Anterior cingulate cortex (tissue), 58 donors: ENCODE results near the gene SLC22A12.
"Not testable (repeated sequence)": the region's sequence is repeated elsewhere in the genome, so short reads cannot be mapped to it uniquely, and the experiment has no call there.

Source experiments
- DNase-seq, 58 donors: peaks; one replicate each; lab custom pipeline; 2025; lab: John Stamatoyannopoulos, UW

SLC22A12 gene

DNA sequence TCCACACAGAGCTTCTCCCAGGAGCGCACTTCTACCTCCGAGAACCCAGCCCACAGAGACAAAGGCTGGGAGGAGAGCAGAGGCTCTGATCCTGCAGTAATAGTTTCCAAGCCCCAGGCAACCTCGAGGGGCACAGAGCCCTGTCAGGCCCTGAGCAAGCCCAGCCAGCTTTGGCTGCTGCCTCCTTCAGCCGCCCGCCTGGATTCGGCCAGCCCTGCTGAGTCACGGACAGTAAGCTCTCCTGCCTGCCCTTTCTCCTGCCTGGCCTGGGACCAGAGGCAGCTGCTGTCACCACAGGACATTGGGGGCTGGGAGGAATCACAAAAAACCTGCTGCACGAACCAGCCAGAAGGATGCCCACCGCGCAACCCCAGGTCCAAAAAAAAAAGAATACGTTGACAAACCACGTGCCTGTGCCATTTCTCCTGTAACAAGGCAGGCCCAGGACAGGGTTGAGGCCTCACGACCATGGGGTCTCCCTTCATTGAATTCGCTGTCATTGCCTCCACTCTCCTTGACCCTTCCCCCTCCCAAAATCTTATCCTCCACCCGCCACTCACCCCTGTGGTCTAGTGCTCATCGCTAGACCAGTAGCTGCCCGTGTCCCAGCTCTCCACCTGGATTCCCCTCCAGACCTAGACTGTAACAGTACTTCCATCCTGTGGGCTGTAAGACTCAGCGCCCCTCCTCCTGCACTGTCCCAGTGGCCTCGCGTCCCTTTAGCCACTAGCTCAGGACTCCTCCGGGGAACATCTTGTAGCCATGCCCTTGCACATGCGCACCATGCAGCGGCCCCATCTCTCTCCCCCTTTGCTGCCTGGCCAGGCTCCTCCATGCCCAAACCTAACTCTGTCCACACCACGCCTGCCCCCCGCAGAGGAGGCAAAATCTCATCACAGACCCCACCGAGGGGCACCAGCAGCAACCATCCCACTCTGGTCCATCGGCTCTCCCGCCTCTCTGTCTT is 7.4 kb upstream of the SLC22A12 start:
- DNase-seq: no peak

DNA sequence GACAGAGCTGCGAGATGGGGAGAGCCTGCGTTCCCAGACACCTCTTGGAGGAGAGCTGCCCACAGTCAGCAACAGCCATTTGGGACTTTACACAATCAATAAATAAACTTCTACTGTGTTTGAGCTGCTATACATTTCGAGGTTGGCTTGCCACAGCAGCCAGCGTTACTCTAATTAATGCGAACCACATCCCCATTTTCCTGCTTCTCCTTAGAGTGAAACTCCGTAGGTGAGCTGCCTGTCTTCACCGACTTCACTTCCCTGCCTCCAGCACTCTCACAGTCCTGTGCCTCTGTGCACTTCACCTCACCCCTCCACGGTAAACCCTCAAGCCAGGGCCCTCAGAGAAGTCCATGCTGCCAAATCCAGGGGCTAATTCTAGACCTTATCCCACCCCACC is 5.9 kb upstream of the SLC22A12 start:
- no peak for DNase-seq

DNA sequence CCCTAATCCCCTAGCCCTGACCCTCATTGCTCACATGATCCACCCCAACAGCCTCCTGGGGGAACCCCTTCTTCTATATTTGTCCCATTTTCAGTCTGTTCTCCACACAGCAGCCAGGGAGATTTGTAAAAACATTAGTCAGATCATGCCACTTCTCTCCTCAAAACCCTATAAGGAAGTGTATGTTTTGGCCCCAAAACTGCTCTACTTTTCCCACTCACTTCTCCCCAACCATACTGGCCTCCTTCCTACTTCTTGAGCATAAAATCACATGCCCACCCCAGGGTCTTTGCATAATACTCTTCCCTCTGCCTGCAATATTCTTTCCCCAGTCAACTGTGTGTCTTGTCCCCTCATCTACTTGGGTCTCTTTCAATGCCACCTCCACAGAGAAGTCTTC is 4.7 kb upstream of the SLC22A12 start:
- no peak for DNase-seq

DNA sequence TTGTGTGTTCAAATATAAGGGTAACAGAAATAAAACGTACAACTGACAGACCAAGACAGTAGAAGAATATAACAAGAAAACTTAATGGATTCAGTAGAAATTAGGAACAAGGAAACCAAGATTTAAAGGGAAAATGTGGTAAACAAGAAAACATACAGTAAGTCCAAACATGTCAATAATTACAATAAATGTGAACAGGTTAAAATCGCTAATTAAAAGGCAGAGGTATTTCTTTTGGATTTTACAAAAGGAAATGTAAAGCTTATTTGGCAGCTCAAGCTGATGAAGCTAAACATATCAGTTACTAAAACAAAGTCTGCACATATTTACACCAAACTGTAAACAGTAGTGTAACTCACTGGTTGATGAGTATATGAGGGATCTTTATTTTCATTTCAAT is 2.3 kb upstream of the SLC22A12 start:
- DNase-seq: no peak

DNA sequence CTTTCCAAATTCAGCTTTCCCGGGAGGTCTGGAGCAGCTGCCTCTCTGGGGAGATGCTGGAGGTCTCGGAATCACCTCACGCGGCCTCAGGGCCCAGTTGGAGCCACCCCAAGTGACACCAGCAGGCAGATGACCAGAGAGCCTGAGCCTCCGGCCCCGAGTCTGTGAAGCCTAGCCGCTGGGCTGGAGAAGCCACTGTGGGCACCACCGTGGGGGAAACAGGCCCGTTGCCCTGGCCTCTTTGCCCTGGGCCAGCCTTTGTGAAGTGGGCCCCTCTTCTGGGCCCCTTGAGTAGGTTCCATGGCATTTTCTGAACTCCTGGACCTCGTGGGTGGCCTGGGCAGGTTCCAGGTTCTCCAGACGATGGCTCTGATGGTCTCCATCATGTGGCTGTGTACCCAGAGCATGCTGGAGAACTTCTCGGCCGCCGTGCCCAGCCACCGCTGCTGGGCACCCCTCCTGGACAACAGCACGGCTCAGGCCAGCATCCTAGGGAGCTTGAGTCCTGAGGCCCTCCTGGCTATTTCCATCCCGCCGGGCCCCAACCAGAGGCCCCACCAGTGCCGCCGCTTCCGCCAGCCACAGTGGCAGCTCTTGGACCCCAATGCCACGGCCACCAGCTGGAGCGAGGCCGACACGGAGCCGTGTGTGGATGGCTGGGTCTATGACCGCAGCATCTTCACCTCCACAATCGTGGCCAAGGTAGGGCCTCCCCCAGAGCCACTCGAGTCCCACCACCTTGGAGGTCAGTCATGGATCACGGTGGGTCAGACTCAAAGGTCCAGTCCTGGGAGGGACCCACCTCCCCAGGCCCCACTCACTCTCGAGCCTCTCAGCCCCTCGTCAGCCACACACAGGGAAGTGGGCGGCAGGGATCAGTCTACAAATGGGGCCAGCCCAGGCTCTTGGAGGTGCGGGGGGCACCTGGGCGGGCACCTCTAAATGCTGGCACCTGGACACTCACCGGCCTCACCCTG is 525 bp downstream of the SLC22A12 start:
- DNase-seq: no peak

DNA sequence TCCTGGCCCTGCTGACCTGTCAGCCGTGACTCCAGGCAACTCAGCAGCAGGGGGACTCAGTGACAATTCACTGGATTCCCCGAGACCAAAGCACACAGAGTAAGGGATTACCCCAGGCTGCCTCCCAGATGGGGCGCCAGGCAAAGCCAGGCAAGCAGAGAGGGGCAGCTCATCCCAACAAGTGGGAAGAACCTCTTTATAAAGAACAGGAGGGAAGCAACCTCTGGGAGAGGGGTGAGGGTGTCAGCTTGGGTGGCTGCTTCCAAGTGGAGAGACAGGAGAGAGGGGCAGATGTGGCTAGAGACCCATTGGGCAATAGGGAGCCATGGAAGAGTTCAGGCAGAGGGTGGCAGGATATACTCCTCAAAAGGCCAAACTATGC is 1.2 kb downstream of the SLC22A12 start:
- DNase-seq: no peak

DNA sequence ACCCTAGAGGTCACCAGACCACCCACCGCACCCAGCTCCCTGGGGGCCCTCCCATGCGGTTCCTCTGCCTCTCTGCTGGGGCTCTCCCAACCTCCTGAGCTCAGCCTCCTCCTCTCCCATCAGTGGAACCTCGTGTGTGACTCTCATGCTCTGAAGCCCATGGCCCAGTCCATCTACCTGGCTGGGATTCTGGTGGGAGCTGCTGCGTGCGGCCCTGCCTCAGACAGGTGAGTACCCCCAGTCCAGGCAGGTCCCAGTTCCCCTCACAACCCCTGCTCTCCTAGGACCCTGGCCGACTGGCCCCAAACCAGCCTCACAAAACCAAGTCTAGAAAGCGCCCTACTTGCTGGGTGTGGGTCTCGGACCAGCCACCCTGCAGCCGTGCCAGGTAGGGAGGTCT is 1.6 kb downstream of the SLC22A12 start:
- no peak for DNase-seq

DNA sequence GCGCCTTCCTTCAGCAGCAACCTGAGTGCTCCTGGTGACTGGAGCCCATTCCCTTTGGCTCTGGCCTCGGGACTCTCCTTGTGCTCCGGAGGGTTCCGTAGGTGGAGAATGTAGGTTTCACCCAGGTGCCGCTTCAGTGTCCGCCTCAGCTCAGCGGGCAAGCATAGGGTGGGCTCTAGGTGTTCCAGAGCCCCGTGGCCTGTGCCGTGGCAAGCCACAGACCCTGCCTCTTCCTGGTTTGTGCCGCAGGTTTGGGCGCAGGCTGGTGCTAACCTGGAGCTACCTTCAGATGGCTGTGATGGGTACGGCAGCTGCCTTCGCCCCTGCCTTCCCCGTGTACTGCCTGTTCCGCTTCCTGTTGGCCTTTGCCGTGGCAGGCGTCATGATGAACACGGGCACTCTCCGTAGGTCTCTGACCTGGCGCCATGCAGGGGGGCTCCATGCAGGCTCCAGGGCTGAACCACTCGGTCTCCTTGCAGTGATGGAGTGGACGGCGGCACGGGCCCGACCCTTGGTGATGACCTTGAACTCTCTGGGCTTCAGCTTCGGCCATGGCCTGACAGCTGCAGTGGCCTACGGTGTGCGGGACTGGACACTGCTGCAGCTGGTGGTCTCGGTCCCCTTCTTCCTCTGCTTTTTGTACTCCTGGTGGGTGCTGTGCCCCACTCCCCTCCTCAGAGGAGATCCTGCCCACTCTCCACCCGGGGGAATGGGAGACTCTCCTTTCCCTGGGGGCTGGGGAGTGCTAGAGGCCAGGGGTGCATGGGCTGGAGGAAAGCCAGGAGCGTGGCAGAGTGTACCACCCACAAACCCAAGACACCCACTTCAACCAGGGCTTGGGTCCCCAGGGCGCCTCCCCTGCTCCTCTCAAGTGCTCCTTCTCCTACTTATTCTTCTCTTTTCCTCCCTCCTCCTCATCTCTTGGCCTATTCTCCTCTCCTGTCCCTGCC is 2.4 kb downstream of the SLC22A12 start:
- no peak for DNase-seq

DNA sequence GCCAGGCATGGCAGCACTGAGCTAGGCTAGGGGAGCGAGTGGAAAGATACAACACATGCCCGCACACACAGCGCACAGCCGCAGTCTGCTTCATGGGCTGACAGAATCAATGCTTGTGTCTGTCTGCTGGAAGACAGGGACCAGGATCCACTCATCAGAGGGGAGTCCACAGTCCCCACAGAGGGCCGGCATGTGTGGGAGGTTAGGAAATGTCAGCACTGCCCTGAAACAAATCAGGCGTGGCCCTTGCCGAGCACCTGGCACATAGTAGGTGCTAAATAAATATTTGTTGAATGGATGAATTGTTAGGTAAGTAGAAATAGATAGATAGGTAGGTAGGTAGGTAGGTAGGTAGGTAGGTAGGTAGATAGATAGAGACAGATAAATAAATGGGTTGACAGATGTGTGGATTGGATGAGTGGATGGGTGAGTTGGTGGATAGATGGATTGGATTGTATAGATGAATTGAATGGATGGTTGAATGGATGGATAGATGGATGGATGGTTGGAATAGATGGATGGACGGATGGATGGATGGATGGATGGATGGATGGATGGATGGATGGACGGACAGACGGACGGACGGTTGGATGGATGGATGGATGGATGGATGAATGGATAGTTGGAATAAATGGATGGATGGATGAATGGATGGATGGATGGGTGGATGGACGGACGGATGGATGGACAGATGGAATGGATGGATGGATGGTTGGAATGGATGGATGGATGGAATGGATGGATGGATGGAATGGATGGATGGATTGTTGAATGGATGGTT is 3.3 kb downstream of the SLC22A12 start:
- DNase-seq: no peak

DNA sequence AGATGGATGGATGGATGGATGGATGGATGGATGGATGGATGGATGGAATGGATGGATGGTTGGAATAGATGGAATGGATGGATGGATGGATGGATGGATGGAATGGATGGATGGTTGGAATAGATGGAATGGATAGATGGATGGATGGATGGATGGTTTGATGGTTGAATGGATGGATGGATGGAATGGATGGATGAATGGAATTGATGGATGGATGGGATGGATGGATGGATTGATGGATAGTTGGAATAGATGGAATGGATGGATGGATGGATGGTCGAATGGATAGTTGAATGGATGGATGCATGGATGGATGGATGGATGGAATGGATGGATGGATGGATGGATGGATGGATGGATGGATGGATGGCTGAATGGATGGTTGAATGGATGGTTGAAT is 4.9 kb downstream of the SLC22A12 start:
- not testable (repeated sequence) for DNase-seq

DNA sequence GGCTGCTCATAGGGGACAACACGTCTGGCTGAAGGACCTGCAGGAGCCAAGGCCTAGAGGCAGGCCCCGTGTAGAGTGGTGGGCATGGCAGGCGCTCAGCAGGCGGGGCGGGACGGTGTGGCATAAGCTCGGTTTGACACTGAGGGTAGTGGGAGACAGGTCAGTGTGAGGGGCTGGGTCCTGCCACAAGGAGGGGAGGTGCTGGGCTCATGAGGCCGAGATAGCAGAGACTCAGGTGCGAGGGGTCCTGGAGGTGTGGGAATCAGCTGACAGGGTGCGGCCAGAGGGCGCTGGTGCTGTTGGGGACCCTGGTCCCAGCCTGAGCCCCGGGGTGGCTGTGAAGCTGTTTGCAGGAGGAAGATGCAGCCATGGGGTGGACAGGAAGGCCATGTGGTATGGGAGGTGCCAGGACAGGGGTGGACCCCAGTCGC is 6.7 kb downstream of the SLC22A12 start:
- no peak for DNase-seq

DNA sequence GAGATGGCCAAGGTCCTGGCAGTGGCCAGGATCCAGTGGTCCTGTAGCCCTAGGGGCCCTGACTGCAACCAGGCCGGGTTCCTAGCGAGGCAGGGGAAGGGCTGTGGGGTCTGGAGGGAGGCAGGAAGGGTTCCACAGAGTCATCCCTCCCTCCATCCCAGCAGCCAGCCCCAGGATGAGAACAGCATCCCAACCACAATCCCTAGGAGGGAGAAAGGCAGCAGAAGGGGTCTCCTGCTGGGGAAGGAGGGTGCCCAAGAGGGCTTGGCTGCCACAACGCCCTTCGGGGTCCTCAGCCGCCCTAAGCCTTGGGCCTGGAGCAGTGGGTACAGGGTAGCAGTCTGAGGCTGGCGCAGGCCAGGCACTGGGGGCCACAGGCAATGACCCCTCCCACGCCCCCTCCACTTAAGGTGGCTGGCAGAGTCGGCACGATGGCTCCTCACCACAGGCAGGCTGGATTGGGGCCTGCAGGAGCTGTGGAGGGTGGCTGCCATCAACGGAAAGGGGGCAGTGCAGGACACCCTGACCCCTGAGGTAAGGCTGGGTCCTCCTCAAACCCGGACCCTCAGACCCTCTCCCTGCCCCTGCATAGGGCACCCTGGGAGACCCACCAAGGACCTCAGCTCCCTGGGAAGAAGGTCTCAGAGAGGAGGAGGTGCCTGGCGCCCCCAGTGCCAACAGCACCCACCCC is 7.2 kb downstream of the SLC22A12 start:
- no peak for DNase-seq

DNA sequence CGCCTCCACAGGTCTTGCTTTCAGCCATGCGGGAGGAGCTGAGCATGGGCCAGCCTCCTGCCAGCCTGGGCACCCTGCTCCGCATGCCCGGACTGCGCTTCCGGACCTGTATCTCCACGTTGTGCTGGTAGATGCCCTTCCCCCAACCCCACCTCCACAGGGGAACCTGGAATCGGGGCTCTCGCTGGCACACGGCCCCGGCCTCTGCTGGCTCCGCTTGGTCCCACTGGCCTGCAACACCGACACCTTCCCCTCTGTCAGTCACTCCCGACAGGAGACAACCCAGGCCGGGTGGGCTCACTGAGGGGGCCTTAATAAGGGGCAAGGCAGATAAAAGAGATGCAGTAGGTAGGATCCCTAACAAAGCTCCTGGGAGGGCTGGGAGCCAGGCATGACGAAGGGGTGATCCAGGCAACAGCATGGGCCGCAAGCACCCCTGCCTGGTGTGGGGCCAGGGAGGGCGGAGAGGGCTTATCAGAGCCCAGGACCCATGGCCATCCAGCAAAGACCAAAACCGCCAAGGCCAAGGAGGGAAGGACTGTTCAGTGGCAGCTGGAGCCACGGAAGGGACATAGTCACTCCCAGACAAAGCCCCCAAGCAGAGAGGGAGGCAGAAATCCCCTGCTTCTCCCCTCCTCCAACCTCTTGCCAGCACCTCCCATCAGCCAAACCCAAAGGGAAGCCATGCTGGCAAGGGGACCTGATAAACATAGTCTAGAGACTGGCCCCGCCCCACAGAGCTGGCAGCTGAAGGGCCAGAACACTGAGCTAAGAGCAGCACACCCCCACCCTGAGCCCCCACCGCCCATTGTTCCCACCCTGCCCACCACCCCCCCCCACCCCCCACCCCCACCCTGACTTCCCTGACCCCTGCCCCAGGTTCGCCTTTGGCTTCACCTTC is 8.0 kb downstream of the SLC22A12 start:
- DNase-seq: no peak

DNA sequence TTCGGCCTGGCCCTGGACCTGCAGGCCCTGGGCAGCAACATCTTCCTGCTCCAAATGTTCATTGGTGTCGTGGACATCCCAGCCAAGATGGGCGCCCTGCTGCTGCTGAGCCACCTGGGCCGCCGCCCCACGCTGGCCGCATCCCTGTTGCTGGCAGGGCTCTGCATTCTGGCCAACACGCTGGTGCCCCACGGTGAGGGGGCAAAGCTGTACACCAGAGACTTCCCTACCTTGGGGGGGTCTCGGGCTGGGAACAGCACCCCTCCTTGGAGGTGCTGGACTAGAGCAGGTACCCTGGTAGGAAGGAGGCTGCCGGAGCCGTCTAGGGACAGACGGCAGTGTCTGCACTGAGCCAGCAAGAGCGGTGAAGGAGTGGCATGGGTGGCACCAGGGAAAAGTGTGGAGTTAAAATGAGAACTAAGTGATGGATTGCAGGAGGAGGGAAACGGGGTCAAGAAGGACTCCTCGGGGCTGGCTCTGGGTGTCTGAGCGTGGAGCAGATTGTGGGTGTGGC is 8.7 kb downstream of the SLC22A12 start:
- no peak for DNase-seq

DNA sequence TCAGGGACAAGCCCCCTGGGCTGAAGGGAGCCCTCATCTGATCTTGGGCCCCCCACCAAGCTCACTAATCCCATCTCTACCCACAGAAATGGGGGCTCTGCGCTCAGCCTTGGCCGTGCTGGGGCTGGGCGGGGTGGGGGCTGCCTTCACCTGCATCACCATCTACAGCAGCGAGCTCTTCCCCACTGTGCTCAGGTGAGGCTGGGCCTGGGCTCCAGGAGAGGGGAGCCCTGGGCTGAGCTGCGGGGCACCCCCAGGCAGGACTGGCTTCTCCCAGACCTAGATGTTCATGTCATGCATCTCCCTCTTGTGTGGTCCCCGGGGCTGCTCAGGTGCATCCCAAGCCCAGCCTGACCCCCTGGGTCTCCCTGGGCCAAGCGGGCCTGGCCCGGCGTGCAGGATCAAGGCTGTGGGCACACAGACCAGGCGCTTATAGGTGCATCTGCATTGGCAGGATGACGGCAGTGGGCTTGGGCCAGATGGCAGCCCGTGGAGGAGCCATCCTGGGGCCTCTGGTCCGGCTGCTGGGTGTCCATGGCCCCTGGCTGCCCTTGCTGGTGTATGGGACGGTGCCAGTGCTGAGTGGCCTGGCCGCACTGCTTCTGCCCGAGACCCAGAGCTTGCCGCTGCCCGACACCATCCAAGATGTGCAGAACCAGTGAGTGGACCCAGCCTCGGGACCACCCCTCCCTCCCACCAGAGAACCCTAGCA is 9.4 kb downstream of the SLC22A12 start:
- no peak for DNase-seq

DNA sequence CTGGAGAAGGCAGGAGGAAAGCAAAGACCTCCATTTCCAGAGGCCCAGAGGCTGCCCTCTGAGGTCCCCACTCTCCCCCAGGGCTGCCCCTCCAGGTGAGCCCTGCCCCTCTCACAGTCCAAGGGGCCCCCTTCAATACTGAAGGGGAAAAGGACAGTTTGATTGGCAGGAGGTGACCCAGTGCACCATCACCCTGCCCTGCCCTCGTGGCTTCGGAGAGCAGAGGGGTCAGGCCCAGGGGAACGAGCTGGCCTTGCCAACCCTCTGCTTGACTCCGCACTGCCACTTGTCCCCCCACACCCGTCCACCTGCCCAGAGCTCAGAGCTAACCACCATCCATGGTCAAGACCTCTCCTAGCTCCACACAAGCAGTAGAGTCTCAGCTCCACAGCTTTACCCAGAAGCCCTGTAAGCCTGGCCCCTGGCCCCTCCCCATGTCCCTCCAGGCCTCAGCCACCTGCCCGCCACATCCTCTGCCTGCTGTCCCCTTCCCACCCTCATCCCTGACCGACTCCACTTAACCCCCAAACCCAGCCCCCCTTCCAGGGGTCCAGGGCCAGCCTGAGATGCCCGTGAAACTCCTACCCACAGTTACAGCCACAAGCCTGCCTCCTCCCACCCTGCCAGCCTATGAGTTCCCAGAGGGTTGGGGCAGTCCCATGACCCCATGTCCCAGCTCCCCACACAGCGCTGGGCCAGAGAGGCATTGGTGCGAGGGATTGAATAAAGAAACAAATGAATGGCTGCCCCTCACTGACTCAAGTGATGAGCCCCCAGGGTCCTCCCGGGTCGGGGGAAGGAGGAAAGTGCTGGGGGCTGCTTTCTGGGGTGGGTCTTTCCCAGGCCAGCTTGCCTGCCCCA is 10.8 kb downstream of the SLC22A12 start:
- DNase-seq: no peak
